HG03280 (cell line): ENCODE data around the gene PIP4K2C.
"Not testable (repeated sequence)": the region's sequence is repeated elsewhere in the genome, so short reads cannot be mapped to it uniquely, and the experiment has no call there.

Experiments used
- ATAC-seq: cut with Tn5 transposase; IDR thresholded peaks from one replicate; pipeline ENCODE4 v1.9.1; 2021; ENCODE audit warnings: mild to moderate bottlenecking, moderate library complexity; ENCODE audit not compliant: unreplicated experiment

Gene PIP4K2C

DNA sequence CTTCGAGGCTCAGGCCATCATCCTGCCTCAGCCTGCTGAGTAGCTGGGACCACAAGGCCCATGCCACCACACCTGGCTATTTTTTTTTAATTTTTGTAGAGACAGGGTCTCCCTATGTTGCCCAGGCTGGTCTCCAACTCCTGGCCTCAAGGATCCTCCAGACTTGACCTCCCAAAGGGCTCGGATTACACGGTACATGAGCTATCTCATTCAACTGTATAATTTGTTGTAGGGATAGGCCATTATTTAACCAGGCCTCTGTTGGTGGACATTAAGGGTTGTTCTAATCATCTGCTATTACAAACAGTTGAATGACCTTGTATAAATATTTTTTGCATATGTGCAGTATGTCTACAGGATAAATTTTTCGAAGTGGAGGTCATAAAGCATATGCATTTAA is 32.1 kb upstream of the PIP4K2C start:
- no peak for ATAC-seq

GRCh38 chr12:57560516-57560915 is 30.5 kb upstream of the PIP4K2C start:
- ATAC-seq = no peak

- ATAC-seq = not testable (repeated sequence)
Measured at GRCh38 chr12:57561117-57561516, 29.9 kb upstream of the PIP4K2C start.

DNA sequence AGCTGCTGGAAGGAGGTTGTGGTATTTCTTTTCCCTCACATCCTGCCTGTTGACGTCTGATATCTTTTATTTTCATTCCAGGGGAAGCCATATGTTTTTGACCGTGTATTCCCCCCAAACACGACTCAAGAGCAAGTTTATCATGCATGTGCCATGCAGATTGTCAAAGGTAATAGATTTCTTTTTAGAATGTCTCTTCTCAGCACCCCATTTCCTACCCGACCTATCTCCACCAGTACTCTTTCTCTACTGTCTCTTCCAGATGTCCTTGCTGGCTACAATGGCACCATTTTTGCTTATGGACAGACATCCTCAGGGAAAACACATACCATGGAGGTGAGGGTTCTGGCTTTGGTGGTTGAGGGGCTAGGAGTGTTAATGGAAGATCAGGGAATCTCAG is 27.6 kb upstream of the PIP4K2C start:
- ATAC-seq = no peak

DNA sequence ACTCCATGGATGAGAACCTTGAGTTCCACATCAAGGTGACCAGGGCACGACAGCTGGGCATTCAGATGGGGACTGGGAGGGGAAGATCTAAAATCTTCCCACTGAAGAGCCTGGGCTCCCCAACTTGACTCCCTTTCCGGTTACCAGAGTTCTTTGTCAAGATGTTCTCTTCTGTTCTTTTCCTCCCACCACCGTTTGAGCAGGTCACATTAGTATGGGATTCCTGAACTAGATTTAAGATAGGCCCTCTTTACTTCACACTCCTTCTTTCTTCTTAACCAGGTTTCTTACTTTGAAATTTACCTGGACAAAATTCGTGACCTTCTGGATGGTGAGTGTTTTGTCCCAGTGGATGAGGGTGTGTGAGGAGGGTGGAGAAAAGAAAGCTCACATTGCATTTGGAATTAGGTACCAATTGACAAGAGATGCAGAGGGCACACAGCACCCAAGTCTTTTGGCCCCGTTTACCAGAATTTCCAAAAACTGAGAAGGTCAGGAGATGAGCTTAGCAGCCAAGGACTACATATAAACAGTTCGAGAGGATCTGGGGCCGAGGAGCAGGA is 26.7 kb upstream of the PIP4K2C start:
- ATAC-seq = no peak

- no peak for ATAC-seq
Measured at GRCh38 chr12:57568838-57569237, 22.2 kb upstream of the PIP4K2C start.

GRCh38 chr12:57569858-57570257 is 21.1 kb upstream of the PIP4K2C start:
- ATAC-seq = no peak

DNA sequence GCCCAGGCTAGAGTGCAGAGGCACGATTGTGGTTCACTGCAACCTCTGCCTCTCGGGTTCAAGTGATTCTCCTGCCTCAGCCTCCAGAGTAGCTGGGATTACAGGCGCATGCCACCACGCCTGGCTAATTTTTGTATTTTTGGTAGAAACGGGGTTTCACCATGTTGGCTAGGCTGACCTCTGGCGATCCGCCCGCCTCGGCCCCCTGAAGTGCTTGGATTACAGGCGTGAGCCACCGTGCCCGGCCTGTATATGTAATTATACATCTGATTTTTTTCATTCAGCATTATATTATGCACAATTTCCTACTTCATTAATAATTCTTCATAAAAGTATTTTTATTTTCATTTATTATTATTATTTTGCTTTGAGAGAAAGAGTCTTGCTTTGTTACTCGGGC is 20.6 kb upstream of the PIP4K2C start:
- ATAC-seq = not testable (repeated sequence)

GRCh38 chr12:57571926-57572762 is 18.8 kb upstream of the PIP4K2C start:
- ATAC-seq = no peak

- no peak for ATAC-seq
Measured at GRCh38 chr12:57574795-57575194, 16.2 kb upstream of the PIP4K2C start.

DNA sequence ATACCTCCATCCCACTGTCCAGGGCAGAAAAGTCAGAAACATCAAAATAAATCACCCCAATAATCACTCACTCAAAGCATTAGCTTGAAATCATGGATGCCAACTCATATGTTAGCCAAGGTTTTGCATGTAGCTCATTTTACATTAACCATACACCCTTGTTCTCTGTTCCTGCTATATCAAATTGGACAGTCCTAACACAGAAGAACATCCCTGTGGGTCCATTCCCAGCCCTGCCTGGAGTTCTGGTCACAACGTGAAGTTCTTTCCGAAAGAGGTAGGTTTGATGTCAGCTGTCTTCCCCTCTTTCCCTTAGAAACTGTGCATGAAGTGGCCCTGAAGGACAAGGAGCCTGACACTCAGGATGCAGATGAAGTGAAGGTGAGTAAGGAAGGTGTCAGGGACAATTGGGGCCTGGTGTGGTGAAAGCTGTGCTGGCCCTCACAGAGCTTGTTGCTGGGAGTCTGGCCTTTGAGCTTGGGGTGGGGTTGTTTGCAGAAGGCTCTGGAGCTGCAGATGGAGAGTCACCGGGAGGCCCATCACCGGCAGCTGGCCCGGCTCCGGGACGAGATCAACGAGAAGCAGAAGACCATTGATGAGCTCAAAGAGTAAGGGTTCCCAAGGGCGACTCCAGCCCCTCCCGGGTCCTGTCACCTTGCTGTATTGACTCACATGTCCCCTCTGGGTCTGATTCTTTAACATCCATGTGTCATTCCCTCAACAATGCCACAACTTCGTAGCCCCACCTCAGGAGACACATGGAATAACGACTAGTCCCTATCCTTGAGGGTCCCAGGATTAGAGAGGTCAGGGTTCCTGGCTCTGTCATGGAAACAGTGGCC is 15.0 kb upstream of the PIP4K2C start:
- ATAC-seq = no peak

GRCh38 chr12:57576613-57577160 is 14.3 kb upstream of the PIP4K2C start:
- no peak for ATAC-seq

DNA sequence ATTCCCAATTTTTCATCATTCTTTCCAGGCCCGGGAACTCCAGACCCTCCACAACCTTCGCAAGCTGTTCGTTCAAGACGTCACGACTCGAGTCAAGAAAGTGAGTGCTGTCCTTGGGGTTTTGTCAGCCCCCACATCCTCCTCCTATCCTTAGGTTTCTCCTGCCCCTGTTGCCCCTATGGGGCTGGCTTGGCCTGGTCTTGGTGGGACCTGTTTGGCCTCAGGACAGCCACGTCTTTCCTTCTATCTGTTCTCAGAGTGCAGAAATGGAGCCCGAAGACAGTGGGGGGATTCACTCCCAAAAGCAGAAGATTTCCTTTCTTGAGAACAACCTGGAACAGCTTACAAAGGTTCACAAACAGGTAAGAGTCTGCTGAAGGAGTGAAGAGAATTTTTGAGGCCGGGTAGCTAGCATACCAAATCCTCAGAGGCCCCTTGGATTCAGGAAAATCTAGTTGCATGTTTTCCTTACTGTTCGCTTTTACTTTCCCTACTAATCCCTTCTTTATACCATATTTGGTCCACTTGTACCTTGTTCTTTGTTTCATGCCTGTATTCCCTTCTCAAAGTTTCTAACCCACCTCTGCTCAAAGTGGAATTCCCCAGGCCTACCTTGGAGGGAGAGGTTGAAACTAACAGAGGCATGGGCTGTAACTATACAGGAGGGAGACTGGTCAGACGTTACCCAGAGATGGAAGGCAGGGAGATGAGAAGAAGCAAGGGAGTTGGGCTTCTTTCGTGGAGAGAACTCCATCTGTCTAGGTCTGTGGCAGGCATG is 12.8 kb upstream of the PIP4K2C start:
- no peak for ATAC-seq

DNA sequence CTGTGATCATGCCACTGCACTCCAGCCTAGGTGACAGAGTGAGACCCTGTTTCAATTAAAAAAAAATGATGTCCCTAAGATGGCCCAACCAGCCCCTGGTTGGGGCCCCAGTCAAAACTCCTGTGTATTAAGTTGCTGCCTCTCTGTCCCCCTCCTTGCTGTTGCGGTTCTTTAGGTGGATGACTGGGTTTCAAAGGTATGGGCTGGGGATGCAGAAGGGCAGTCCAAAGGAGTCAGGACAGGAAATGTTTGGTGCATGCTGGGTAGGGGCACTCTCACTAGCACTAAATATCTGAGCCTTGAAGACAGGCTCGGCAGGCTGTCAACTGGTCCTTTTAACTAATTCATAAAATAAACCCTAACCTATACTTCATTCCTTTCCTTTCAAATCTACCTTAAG is 12.0 kb upstream of the PIP4K2C start:
- ATAC-seq = no peak

GRCh38 chr12:57579677-57580465 is 11.1 kb upstream of the PIP4K2C start:
- ATAC-seq = no peak

GRCh38 chr12:57580466-57580795 is 10.6 kb upstream of the PIP4K2C start:
- no peak for ATAC-seq

GRCh38 chr12:57581802-57582201 is 9.2 kb upstream of the PIP4K2C start:
- ATAC-seq = no peak

GRCh38 chr12:57582440-57582839 is 8.6 kb upstream of the PIP4K2C start:
- no peak for ATAC-seq

GRCh38 chr12:57583008-57583831 is 7.8 kb upstream of the PIP4K2C start:
- peak; percentile 94 for ATAC-seq
